Amniotic epithelial cell (primary cell): ENCODE measurements around the gene FASTKD2.
A peak's percentile ranks its signal among the peaks of the same experiment; 100 is the strongest.
"Not testable (repeated sequence)": the region's sequence is repeated elsewhere in the genome, so short reads cannot be mapped to it uniquely, and the experiment has no call there.

ENCODE experiments used
- DNase-seq: peaks from one replicate; pipeline ENCODE4 v3.0.0-alpha.2; 2010; ENCODE audit warnings: low read depth

Gene FASTKD2

GRCh38 chr2:206792645-206793044 is 27.2 kb downstream of the FASTKD2 start:
- no peak for DNase-seq

- no peak for DNase-seq
These were observed 32.0 kb downstream of the FASTKD2 start for GRCh38 chr2:206797376-206797775.

- DNase-seq: no peak
These were observed 32.6 kb downstream of the FASTKD2 start for GRCh38 chr2:206798000-206798399.

GRCh38 chr2:206799083-206799482 is 33.7 kb downstream of the FASTKD2 start:
- DNase-seq: peak; percentile 69

- peak; percentile 65 for DNase-seq
These were observed 35.4 kb downstream of the FASTKD2 start for GRCh38 chr2:206800506-206801417.

- no peak for DNase-seq
These were observed 36.2 kb downstream of the FASTKD2 start for GRCh38 chr2:206801418-206802189.

GRCh38 chr2:206802654-206803514 is 37.5 kb downstream of the FASTKD2 start:
- DNase-seq: no peak

GRCh38 chr2:206804326-206804725 is 38.9 kb downstream of the FASTKD2 start:
- no peak for DNase-seq

- DNase-seq: no peak
These were observed 40.6 kb downstream of the FASTKD2 start for GRCh38 chr2:206805887-206806607.

- not testable (repeated sequence) for DNase-seq
These were observed 42.2 kb downstream of the FASTKD2 start for GRCh38 chr2:206807624-206808023.

GRCh38 chr2:206812471-206812870 is 47.1 kb downstream of the FASTKD2 start:
- not testable (repeated sequence) for DNase-seq

GRCh38 chr2:206814498-206814897 is 49.1 kb downstream of the FASTKD2 start:
- no peak for DNase-seq

- DNase-seq: peak; percentile 37
These were observed 55.4 kb downstream of the FASTKD2 start for GRCh38 chr2:206820807-206821206.

- DNase-seq: no peak
These were observed 57.8 kb downstream of the FASTKD2 start for GRCh38 chr2:206823178-206823577.

- DNase-seq: peak; percentile 15
These were observed 58.7 kb downstream of the FASTKD2 start for GRCh38 chr2:206824087-206824618.

- no peak for DNase-seq
These were observed 59.6 kb downstream of the FASTKD2 start for GRCh38 chr2:206824993-206825392.

GRCh38 chr2:206831442-206831995 is 66.1 kb downstream of the FASTKD2 start:
- DNase-seq: no peak

- DNase-seq: no peak
These were observed 67.5 kb downstream of the FASTKD2 start for GRCh38 chr2:206832873-206833272.

- no peak for DNase-seq
These were observed 67.9 kb downstream of the FASTKD2 start for GRCh38 chr2:206833291-206833690.

GRCh38 chr2:206836722-206837121 is 71.3 kb downstream of the FASTKD2 start:
- DNase-seq: peak; percentile 53

- DNase-seq: no peak
These were observed 72.4 kb downstream of the FASTKD2 start for GRCh38 chr2:206837775-206838174.
